Measurements from ENCODE around the gene CYP27C1.

GRCh38 chr2:127162261-127163089 lies 57.6 kb downstream of the CYP27C1 start:
- TF ChIP-seq EZH2 (IDR thresholded peaks at IDR 0.05; ENCODE audit: low read length, missing control alignments) (no peak), CTCF (conservative IDR thresholded peaks at IDR 0.05 in 1 of 2, IDR thresholded peaks at IDR 0.05 in 1 of 2; ENCODE audit: low read depth in 1 of 2, low read length in 2 of 2) (no peak)
